Neural cell (in vitro differentiated cells): ENCODE results near the gene SIAH2. TPM values are rescaled to one million over a fixed set of nuclear protein-coding genes. Genes with fewer than 3 reads are reported as not detected.

Source experiments
- H2AFZ ChIP-seq: fragments of 200-600, 300-800 bp; sonication (generic), shearing (Covaris generic); 2 replicates; pipeline ENCODE4 v1.6.0; 2014; ENCODE audit warnings: low read depth, mild to moderate bottlenecking, antibody characterized with exemption, low read length, moderate library complexity
- H3F3A ChIP-seq: fragments of 200-600 bp; shearing (Covaris generic); 2 replicates; pipeline ENCODE4 v1.6.1; 2016; ENCODE audit warnings: mild to moderate bottlenecking, moderate library complexity, mixed read lengths, antibody characterized with exemption, low read length; ENCODE audit not compliant: insufficient read depth, poor library complexity, severe bottlenecking
- H3K27ac ChIP-seq: fragments of 200-600, 300-800 bp; sonication (generic), shearing (Covaris generic); 2 replicates; pipeline ENCODE4 v1.5.1; 2014; ENCODE audit warnings: mild to moderate bottlenecking, low read length, moderate library complexity
- H3K27me3 ChIP-seq: fragments of 300-800, 200-600 bp; sonication (generic), shearing (Covaris generic); 2 replicates; pipeline ENCODE4 v1.6.0; 2014; ENCODE audit warnings: mild to moderate bottlenecking, low read depth, low read length, moderate library complexity; ENCODE audit not compliant: insufficient read depth
- H3K36me3 ChIP-seq: fragments of 300-800, 200-600 bp; sonication (generic), shearing (Covaris generic); 2 replicates; pipeline ENCODE4 v1.5.1; 2014; ENCODE audit warnings: mild to moderate bottlenecking, antibody characterized with exemption, low read length, moderate library complexity; ENCODE audit not compliant: insufficient read depth
- H3K4me2 ChIP-seq: fragments of 300-800, 200-600 bp; sonication (generic), shearing (Covaris generic); 2 replicates; pipeline ENCODE4 v1.6.0; 2014; ENCODE audit warnings: mild to moderate bottlenecking, low read length
- H3K4me3 ChIP-seq: fragments of 300-800, 200-600 bp; sonication (generic), shearing (Covaris generic); 2 replicates; pipeline ENCODE4 v1.5.1; 2014; ENCODE audit warnings: mild to moderate bottlenecking, low read length, moderate library complexity
- H3K79me2 ChIP-seq: fragments of 200-600 bp; shearing (Covaris generic); replicated peaks from 2 replicates; pipeline ENCODE4 v1.6.0; 2014; ENCODE audit warnings: mild to moderate bottlenecking, low read length, moderate library complexity; ENCODE audit not compliant: insufficient read depth
- H3K9ac ChIP-seq: fragments of 300-800, 200-600 bp; sonication (generic), shearing (Covaris generic); 2 replicates; pipeline ENCODE4 v1.6.1; 2016; ENCODE audit warnings: mild to moderate bottlenecking, low read length, mixed read lengths
- H3K9me2 ChIP-seq: fragments of 200-600 bp; shearing (Covaris generic); 2 replicates; pipeline ENCODE4 v1.6.1; 2016; ENCODE audit warnings: mild to moderate bottlenecking, low read length, mixed read lengths; ENCODE audit not compliant: insufficient read depth
- H3K9me3 ChIP-seq: fragments of 200-600, 300-800 bp; sonication (generic), shearing (Covaris generic); 2 replicates; pipeline ENCODE4 v1.6.1; 2016; ENCODE audit warnings: mild to moderate bottlenecking, mixed run types, low read length, moderate library complexity, mixed read lengths
- H4K20me1 ChIP-seq: fragments of 200-600 bp; shearing (Covaris generic); 2 replicates; pipeline ENCODE4 v1.6.1; 2016; ENCODE audit warnings: mild to moderate bottlenecking, mixed run types; ENCODE audit not compliant: insufficient read depth
- CTCF ChIP-seq: fragments of 450-650 bp; IDR thresholded peaks from 2 replicates; pipeline ENCODE4 v1.5.1; 2014; ENCODE audit warnings: antibody characterized with exemption, mild to moderate bottlenecking, moderate library complexity; ENCODE audit not compliant: poor library complexity, severe bottlenecking
- EP300 ChIP-seq: fragments of 450-650 bp; conservative IDR thresholded peaks from 2 replicates; pipeline ENCODE4 v1.6.1; 2014; ENCODE audit warnings: antibody characterized with exemption, mild to moderate bottlenecking, moderate library complexity; ENCODE audit not compliant: poor library complexity, severe bottlenecking
- EZH2 ChIP-seq: fragments of 200-600, 300-800 bp; shearing (Covaris generic), sonication (generic); IDR thresholded peaks from 2 replicates; pipeline ENCODE4 v1.6.1; 2014; ENCODE audit warnings: antibody characterized with exemption, low read length, borderline replicate concordance, mild to moderate bottlenecking; ENCODE audit not compliant: insufficient read depth, poor library complexity, severe bottlenecking
- MXI1 ChIP-seq: fragments of 450-650 bp; conservative IDR thresholded peaks from 2 replicates; pipeline ENCODE4 v1.6.1; 2014; ENCODE audit warnings: antibody characterized with exemption, mild to moderate bottlenecking; ENCODE audit not compliant: poor library complexity, severe bottlenecking
- POLR2AphosphoS5 ChIP-seq: IDR thresholded peaks from 2 replicates; pipeline ENCODE4 v1.6.1; 2012
- RAD21 ChIP-seq: fragments of 450-650 bp; conservative IDR thresholded peaks from 2 replicates; pipeline ENCODE4 v1.6.1; 2014; ENCODE audit warnings: antibody characterized with exemption, mild to moderate bottlenecking, moderate library complexity
- SMC3 ChIP-seq: fragments of 450-650 bp; conservative IDR thresholded peaks from 2 replicates; pipeline ENCODE4 v1.6.1; 2014; ENCODE audit warnings: antibody characterized with exemption, mild to moderate bottlenecking, moderate library complexity; ENCODE audit not compliant: poor library complexity
- TAF1 ChIP-seq: IDR thresholded peaks from 2 replicates; pipeline ENCODE4 v1.6.1; 2012; ENCODE audit warnings: low read depth
- polyA plus RNA-seq: library from polyadenylated mRNA; depleted of rRNA; stranded (reverse); fragments of >200 nt; gene quantifications from 2 replicates; pipeline ENCODE4 v1.2.3, GENCODE V29; 2014
- TF ChIP-seq, protein P1 (sequence below): IDR thresholded peaks from 2 replicates; pipeline ENCODE4 v1.6.1; 2012; ENCODE audit warnings: borderline replicate concordance

The SIAH2 gene
- polyA plus RNA-seq, 1 donor from 2014 or later: 21.8 TPM

GRCh38 chr3:150775001-150775599 is 12.1 kb upstream of the SIAH2 start:
- Histone ChIP-seq H3K4me3 (no peak overlapping the region), H3K9ac (no peak overlapping the region), H2AFZ (no peak overlapping the region), H3K4me2 (no peak overlapping the region), H3K27ac (no peak overlapping the region), H3F3A (no peaks in the 10 kb centered on the region), H3K27me3 (no peaks in the 10 kb centered on the region), H3K36me3 (no peaks in the 10 kb centered on the region), H3K9me2 (no peaks in the 10 kb centered on the region), H4K20me1 (no peaks in the 10 kb centered on the region), H3K79me2 (no peaks in the 10 kb centered on the region), H3K9me3 (no peaks in the 10 kb centered on the region)
- TF ChIP-seq TAF1 (no peak), EP300 (no peak), EZH2 (no peak), SMC3 (no peak), RAD21 (no peak)
- TF ChIP-seq, protein P1, sequence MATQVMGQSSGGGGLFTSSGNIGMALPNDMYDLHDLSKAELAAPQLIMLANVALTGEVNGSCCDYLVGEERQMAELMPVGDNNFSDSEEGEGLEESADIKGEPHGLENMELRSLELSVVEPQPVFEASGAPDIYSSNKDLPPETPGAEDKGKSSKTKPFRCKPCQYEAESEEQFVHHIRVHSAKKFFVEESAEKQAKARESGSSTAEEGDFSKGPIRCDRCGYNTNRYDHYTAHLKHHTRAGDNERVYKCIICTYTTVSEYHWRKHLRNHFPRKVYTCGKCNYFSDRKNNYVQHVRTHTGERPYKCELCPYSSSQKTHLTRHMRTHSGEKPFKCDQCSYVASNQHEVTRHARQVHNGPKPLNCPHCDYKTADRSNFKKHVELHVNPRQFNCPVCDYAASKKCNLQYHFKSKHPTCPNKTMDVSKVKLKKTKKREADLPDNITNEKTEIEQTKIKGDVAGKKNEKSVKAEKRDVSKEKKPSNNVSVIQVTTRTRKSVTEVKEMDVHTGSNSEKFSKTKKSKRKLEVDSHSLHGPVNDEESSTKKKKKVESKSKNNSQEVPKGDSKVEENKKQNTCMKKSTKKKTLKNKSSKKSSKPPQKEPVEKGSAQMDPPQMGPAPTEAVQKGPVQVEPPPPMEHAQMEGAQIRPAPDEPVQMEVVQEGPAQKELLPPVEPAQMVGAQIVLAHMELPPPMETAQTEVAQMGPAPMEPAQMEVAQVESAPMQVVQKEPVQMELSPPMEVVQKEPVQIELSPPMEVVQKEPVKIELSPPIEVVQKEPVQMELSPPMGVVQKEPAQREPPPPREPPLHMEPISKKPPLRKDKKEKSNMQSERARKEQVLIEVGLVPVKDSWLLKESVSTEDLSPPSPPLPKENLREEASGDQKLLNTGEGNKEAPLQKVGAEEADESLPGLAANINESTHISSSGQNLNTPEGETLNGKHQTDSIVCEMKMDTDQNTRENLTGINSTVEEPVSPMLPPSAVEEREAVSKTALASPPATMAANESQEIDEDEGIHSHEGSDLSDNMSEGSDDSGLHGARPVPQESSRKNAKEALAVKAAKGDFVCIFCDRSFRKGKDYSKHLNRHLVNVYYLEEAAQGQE: no peak

DNA sequence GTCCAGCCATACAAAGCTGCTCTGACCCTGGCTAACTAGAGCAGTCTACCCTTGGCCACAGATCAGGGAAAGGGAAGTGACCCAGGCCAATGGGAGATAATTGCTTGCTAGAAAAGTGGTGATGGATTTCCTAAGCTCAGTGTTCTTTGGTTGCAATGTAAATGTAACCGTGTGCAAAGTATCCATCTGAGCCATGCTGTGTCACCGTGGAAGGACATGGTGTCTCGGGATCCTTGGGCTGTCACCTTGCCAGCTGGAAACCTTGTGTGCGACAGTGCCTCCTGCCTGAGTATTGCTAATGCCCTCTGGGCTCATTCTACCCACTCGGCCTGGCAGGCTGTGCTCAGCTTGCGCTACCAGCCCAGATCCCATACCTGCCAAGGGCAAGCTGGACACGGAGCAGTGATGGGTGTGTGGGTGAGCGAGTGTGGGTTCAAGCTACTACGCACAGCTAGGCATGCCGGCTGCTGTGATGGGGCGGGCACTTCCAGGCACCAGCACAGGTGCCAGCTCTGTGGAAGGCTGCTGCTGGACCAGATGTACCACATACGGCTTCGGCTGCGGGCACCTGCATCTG is 10.7 kb upstream of the SIAH2 start:
- Histone ChIP-seq H3K36me3 (no peaks in the 10 kb centered on the region), H2AFZ (no peak overlapping the region)

More for the DNA sequence above, 10.7 kb upstream of the SIAH2 start:
- H3K4me3 ChIP-seq: no peak overlapping the region
- H3K79me2 ChIP-seq: no peaks in the 10 kb centered on the region
- TF ChIP-seq RAD21 (no peak), TAF1 (no peak), MXI1 (no peak), SMC3 (no peak), CTCF (no peak), EZH2 (no peak), POLR2AphosphoS5 (no peak), EP300 (no peak)
- TF ChIP-seq, protein P1: no peak
- no peak overlapping the region for H3K4me2 ChIP-seq
- no peak overlapping the region for H3K27ac ChIP-seq
- H3K9ac ChIP-seq: no peak overlapping the region
- no peaks in the 10 kb centered on the region for H3K9me3 ChIP-seq
- no peaks in the 10 kb centered on the region for H3K27me3 ChIP-seq
- no peaks in the 10 kb centered on the region for H3F3A ChIP-seq
- H3K9me2 ChIP-seq: no peaks in the 10 kb centered on the region
- H4K20me1 ChIP-seq: no peaks in the 10 kb centered on the region
